ENCODE results near the gene GARIN5A. TPM values are rescaled to one million over a fixed set of nuclear protein-coding genes. Genes with fewer than 3 reads are reported as not detected.

GARIN5A gene
- total RNA-seq, 3 donors from 2014 or later: 1.7 to 3.0 (median 2.6) TPM

DNA sequence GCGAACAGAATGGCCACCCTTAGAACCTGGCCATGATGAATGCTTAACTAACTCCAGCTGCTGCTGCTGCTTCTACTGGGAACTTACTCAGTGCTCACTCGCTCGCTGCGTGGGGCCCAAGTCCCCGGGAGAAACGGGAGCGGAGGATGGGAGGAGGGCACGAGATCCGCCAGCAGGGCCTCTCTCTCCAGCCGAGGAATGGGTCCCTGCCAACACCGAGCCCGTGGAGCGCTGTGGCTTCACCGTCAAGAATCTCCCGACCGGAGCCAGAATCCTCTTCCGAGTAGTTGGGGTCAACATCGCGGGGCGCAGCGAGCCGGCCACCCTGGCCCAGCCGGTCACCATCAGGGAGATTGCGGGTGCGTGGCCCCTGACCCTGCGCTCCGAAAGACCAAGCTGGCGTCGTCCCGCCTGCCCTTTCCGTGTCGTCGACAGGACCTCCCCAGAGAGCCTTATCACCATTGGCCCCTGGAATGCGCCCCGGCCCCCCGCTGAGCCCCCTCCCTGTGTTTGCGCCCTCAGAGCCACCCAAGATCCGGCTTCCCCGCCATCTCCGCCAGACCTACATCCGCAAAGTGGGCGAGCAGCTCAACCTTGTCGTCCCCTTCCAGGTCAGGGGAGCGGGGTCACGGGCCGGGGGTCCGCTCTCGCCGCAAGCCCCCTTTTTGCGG is 18.1 kb downstream of the GARIN5A start:
- ATAC-seq (no peak), DNase-seq (no peak)
- Histone ChIP-seq H3K4me3 (no peak overlapping the region), H3K9me3 (no peaks in the 10 kb centered on the region), H3K4me1 (ENCODE audit: low read depth) (no peaks in the 10 kb centered on the region), H3K36me3 (ENCODE audit: low read depth) (no peaks in the 10 kb centered on the region)
- TF ChIP-seq CTCF (IDR thresholded peaks at IDR 0.05): no peak
- intact Hi-C loops (cut with DNase I, micrococcal nuclease): no loop called here

DNA sequence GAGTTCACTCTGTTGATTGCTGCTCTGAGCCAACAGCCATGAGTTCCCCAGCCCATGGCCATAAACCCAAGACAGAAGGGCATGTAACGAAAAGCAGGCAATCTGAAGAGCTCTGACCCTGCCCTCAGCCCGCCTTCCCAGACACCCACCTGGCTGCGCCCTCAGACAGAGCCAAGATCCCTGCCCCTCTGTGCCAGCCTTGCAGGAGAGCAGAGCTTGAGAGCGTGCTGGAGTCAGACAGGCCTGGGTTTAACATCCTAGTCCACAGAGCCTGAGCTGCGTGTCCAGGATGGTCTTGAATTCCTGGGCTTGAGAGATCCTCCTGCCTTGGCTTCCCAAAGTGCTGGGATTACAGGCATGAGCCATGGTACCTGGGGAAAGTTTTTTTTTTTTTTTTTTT is 19.3 kb downstream of the GARIN5A start:
- H3K9me3 ChIP-seq: no peaks in the 10 kb centered on the region
- ATAC-seq (no peak), DNase-seq (no peak)
- TF ChIP-seq CTCF (IDR thresholded peaks at IDR 0.05): no peak
- intact Hi-C loops (cut with DNase I, micrococcal nuclease): no loop called here
- no peaks in the 10 kb centered on the region for H3K36me3 ChIP-seq (ENCODE audit: low read depth)
- H3K4me3 ChIP-seq: no peak overlapping the region
- no peaks in the 10 kb centered on the region for H3K4me1 ChIP-seq (ENCODE audit: low read depth)

- DNase-seq: no peak
- Histone ChIP-seq H3K4me1 (ENCODE audit: low read depth) (no peaks in the 10 kb centered on the region), H3K36me3 (ENCODE audit: low read depth) (no peaks in the 10 kb centered on the region), H3K4me3 (no peak overlapping the region), H3K9me3 (no peaks in the 10 kb centered on the region)
- ATAC-seq: no peak
- intact Hi-C loops (cut with DNase I, micrococcal nuclease): no loop called here
- TF ChIP-seq CTCF (IDR thresholded peaks at IDR 0.05): no peak
Measured at GRCh38 chr19:50455992-50456391, 20.7 kb downstream of the GARIN5A start.

DNA sequence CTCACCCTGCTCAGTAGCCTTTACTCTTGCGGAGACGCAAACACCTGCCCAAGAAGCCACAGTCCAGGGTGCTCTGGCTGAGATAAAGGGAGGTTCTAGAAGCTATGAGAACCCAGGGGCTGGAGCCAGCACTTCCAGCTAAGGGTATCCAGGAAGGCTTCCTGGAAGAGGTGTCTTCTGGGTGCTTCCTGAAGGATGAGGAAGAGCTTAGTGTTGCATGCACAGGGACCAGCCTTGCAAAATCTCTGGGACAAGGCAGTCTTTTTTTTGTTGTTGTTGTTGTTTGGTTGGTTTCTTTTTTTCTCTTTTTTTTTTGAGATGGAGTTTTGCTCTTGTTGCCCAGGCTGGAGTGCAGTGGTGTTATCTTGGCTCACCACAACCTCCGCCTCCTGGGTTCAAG is 23.4 kb downstream of the GARIN5A start:
- no peaks in the 10 kb centered on the region for H3K9me3 ChIP-seq
- intact Hi-C loops (cut with DNase I, micrococcal nuclease): no loop called here
- H3K4me3 ChIP-seq: no peak overlapping the region
- DNase-seq: no peak
- no peak for TF ChIP-seq CTCF (IDR thresholded peaks at IDR 0.05)
- ATAC-seq: no peak
- H3K36me3 ChIP-seq (ENCODE audit: low read depth): no peaks in the 10 kb centered on the region
- H3K4me1 ChIP-seq (ENCODE audit: low read depth): no peaks in the 10 kb centered on the region

DNA sequence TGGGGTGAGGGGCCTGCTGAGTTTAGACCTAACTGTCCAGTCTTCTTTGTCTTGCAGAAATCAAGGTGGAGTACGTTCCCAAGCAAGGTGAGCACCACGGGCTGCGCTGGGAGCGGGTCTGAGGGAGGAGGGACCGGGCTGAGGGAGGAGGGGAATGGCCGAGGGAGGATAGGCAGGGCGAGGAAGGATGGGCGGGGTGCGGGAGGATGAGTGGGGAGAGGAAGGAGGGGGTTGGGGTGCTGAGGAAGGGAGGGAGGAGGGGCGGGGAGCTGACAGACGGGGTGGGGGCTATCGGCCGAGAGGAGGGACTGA is 25.5 kb downstream of the GARIN5A start:
- no peak for TF ChIP-seq CTCF (IDR thresholded peaks at IDR 0.05)
- Histone ChIP-seq H3K4me3 (no peak overlapping the region), H3K4me1 (ENCODE audit: low read depth) (no peaks in the 10 kb centered on the region), H3K36me3 (ENCODE audit: low read depth) (no peaks in the 10 kb centered on the region), H3K9me3 (no peaks in the 10 kb centered on the region)
- DNase-seq (no peak), ATAC-seq (no peak)
- intact Hi-C loops (cut with DNase I, micrococcal nuclease): no loop called here

Measured in mucosa of descending colon (tissue), 3 donors.